SK-N-MC (cell line): ENCODE measurements around the gene MXRA8.

Source experiments
- EZH2 ChIP-seq: fragments of 200-600 bp; sonication (generic); IDR thresholded peaks from one replicate; pipeline ENCODE4 v1.6.1; 2017; ENCODE audit warnings: antibody characterized with exemption
- POLR2AphosphoS5 ChIP-seq: IDR thresholded peaks from 2 replicates; pipeline ENCODE4 v1.6.1; 2012; ENCODE audit warnings: mild to moderate bottlenecking, low read depth, low read length, borderline replicate concordance

DNA sequence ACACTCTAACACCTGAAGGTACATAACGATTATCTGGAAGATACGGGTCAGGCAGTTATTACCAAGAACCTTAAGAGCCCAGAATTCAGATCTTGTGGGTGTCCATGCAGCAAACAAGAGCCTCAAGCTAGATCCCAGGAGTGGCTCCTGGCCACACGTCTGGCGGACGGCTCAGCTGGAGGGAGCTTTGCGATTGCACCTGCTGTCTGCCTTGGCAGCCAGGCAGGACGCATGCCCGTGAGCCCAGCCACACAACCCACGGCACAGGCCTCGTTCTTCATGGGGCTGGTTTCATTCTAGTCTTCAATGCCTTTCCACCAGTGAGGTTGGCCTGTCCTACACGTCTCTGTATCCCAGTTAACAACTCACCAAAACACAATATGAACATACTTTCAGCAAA lies 35.1 kb upstream of the MXRA8 start:
- TF ChIP-seq EZH2 (no peak), POLR2AphosphoS5 (no peak)
